Hematopoietic multipotent progenitor cell treated with erythropoietin and hydrocortisone succinate and interleukin-3 and kit ligand, for 17 days (in vitro differentiated cells): Measurements from ENCODE around the gene OXCT2.
A peak's percentile ranks its signal among the peaks of the same experiment; 100 is the strongest.

Experiments
- DNase-seq: peaks from one replicate; pipeline ENCODE4 v3.0.0-alpha.2; 2015; ENCODE audit warnings: low spot score

OXCT2 gene

GRCh38 chr1:39733161-39733560 lies 38.0 kb downstream of the OXCT2 start:
- DNase-seq: no peak

GRCh38 chr1:39732730-39733129 lies 38.4 kb downstream of the OXCT2 start:
- no peak for DNase-seq

- DNase-seq: no peak
These were observed 41.3 kb downstream of the OXCT2 start for GRCh38 chr1:39729842-39730241.

GRCh38 chr1:39729030-39729429 lies 42.1 kb downstream of the OXCT2 start:
- no peak for DNase-seq

- DNase-seq: no peak
These were observed 43.2 kb downstream of the OXCT2 start for GRCh38 chr1:39727932-39728317.

- DNase-seq: no peak
These were observed 43.8 kb downstream of the OXCT2 start for GRCh38 chr1:39727221-39727931.

- no peak for DNase-seq
These were observed 44.5 kb downstream of the OXCT2 start for GRCh38 chr1:39726600-39726999.

GRCh38 chr1:39722495-39722894 lies 48.7 kb downstream of the OXCT2 start:
- DNase-seq: no peak

- DNase-seq: no peak
These were observed 49.5 kb downstream of the OXCT2 start for GRCh38 chr1:39721664-39722063.

GRCh38 chr1:39720094-39720999 lies 50.8 kb downstream of the OXCT2 start:
- peak; percentile 73 for DNase-seq
